Activated CD8-positive, alpha-beta T cell treated with anti-CD3 and anti-CD28 coated beads for 36 hours (primary cell): ENCODE data around the gene NAPA. TPM values are rescaled to one million over a fixed set of nuclear protein-coding genes. Genes with fewer than 3 reads are reported as not detected.

Source experiments
- ATAC-seq: fragments of 200-7000 bp; cut with Tn5 transposase; one replicate; pipeline ENCODE4 v1.10.0; 2021; ENCODE audit warnings: mild to moderate bottlenecking, moderate library complexity
- CTCF ChIA-PET: fragments of 350-600 bp; sonication (Branson Sonifier 250); formaldehyde crosslinking; loops from one replicate; lab custom pipeline; 2021; ENCODE audit warnings: antibody characterized with exemption; lab: Charles Lee
- POLR2A ChIA-PET: fragments of 350-600 bp; sonication (Branson Sonifier 250); formaldehyde crosslinking; loops from one replicate; lab custom pipeline; 2021; ENCODE audit warnings: antibody characterized with exemption; lab: Charles Lee
- DNase-seq: peaks from one replicate; pipeline ENCODE4 v3.0.0-alpha.2; 2020
- H3K27ac Mint-ChIP-seq: one replicate; pipeline ENCODE4 v1.8.0; 2021; ENCODE audit warnings: mild to moderate bottlenecking, mixed read lengths
- H3K27me3 Mint-ChIP-seq: one replicate; pipeline ENCODE4 v1.8.0; 2021; ENCODE audit warnings: mixed read lengths
- H3K36me3 Mint-ChIP-seq: one replicate; pipeline ENCODE4 v1.8.0; 2021; ENCODE audit warnings: low read depth, mixed read lengths
- H3K4me1 Mint-ChIP-seq: one replicate; pipeline ENCODE4 v1.8.0; 2021; ENCODE audit warnings: low read depth, mixed read lengths
- H3K4me3 Mint-ChIP-seq: one replicate; pipeline ENCODE4 v1.8.0; 2021; ENCODE audit warnings: mild to moderate bottlenecking, moderate library complexity, mixed read lengths
- H3K9me3 Mint-ChIP-seq: one replicate; pipeline ENCODE4 v1.8.0; 2021; ENCODE audit warnings: mixed read lengths
- intact Hi-C: fragments of 100-400 bp; cut with micrococcal nuclease; formaldehyde crosslinking; loops from one replicate; pipeline ENCODE4 v1.10.0; 2022
- total RNA-seq, 2 experiments: library from RNA; stranded (reverse); gene quantifications; one replicate each; pipeline ENCODE4 v1.2.3, GENCODE V29; 2021
- TF ChIP-seq, protein P1 (sequence below): fragments of 200-600 bp; IDR thresholded peaks from one replicate; pipeline ENCODE4 v1.8.0; 2022; ENCODE audit warnings: antibody characterized with exemption, mild to moderate bottlenecking

NAPA gene
- total RNA-seq, 2 experiments from 2014 or later = 43.9 to 47.2 TPM

DNA sequence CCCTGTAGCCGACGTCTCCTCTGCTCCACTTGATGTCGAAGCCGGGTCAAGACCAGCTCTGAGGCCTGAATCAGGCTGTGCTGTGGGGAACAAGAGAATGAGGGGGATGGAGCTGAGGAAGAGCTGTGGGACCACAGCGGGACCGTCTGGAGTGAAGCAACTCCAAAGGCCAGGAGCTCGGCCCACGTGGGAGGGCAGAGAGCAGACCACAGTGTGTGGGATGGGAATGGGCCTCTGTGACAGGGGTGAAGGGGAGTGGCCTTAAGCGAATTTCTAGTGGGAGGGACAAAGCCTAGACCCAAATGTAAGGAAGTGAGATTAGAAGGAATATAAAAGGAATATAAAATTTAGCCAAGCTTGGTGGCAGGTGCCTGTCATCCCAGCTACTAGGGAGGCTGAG is 39.4 kb downstream of the NAPA start:
- no peak overlapping the region for H3K27ac Mint-ChIP-seq
- H3K4me3 Mint-ChIP-seq = no peak overlapping the region
- H3K9me3 Mint-ChIP-seq = no peaks in the 10 kb centered on the region
- ChIA-PET CTCF (interaction anchor here (2.0 to 2.3 kb wide), 2 partner anchors 8 to 39 kb away, joined by 6 to 10 read pairs; partner anchors contain the start of gene KPTN), POLR2A (interaction anchor here (1.8 kb wide), 1 partner anchor 9 kb away, joined by 7 read pairs; the partner anchor contains the start of gene KPTN)
- ATAC-seq (no peak), DNase-seq (no peak)
- H3K36me3 Mint-ChIP-seq = peaks cover 1% of the 10 kb centered on the region
- TF ChIP-seq, protein P1, sequence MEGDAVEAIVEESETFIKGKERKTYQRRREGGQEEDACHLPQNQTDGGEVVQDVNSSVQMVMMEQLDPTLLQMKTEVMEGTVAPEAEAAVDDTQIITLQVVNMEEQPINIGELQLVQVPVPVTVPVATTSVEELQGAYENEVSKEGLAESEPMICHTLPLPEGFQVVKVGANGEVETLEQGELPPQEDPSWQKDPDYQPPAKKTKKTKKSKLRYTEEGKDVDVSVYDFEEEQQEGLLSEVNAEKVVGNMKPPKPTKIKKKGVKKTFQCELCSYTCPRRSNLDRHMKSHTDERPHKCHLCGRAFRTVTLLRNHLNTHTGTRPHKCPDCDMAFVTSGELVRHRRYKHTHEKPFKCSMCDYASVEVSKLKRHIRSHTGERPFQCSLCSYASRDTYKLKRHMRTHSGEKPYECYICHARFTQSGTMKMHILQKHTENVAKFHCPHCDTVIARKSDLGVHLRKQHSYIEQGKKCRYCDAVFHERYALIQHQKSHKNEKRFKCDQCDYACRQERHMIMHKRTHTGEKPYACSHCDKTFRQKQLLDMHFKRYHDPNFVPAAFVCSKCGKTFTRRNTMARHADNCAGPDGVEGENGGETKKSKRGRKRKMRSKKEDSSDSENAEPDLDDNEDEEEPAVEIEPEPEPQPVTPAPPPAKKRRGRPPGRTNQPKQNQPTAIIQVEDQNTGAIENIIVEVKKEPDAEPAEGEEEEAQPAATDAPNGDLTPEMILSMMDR = no peak
- peaks cover 10% of the 10 kb centered on the region for H3K4me1 Mint-ChIP-seq
- intact Hi-C loops = no loop called here
- H3K27me3 Mint-ChIP-seq = peaks cover 12% of the 10 kb centered on the region

DNA sequence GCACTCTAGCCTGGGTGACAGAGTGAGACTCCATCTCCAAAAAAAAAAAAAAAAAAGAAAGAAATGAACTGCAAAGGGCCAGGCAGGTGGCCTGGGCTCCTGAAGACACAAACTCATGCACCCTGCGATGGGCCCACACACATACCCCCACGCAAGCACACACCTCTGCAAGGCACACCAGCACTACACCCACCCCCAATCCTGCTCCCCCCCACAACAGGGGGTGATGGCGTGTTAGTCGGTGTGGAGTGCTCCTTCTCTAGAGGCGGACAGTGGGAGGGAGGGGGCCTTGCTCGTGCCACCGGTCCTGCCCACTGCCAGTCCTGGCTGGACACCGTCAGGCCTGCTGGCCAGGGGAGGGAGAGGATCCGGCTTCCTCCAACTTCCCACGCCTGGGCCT is 41.5 kb downstream of the NAPA start:
- H3K27ac Mint-ChIP-seq = no peak overlapping the region
- POLR2A ChIA-PET = interaction anchor here (1.0 to 1.6 kb wide), 2 partner anchors 43 to 44 kb away, joined by 3 read pairs; no protein-coding TSS in a partner anchor
- ATAC-seq = no peak
- DNase-seq = no peak
- no peak overlapping the region for H3K4me3 Mint-ChIP-seq
- peaks cover 11% of the 10 kb centered on the region for H3K4me1 Mint-ChIP-seq
- no peaks in the 10 kb centered on the region for H3K9me3 Mint-ChIP-seq
- H3K27me3 Mint-ChIP-seq = peaks cover 25% of the 10 kb centered on the region
- TF ChIP-seq, protein P1 = no peak
- intact Hi-C loops = no loop called here
- H3K36me3 Mint-ChIP-seq = peaks cover 1% of the 10 kb centered on the region
- CTCF ChIA-PET = no interaction called here

DNA sequence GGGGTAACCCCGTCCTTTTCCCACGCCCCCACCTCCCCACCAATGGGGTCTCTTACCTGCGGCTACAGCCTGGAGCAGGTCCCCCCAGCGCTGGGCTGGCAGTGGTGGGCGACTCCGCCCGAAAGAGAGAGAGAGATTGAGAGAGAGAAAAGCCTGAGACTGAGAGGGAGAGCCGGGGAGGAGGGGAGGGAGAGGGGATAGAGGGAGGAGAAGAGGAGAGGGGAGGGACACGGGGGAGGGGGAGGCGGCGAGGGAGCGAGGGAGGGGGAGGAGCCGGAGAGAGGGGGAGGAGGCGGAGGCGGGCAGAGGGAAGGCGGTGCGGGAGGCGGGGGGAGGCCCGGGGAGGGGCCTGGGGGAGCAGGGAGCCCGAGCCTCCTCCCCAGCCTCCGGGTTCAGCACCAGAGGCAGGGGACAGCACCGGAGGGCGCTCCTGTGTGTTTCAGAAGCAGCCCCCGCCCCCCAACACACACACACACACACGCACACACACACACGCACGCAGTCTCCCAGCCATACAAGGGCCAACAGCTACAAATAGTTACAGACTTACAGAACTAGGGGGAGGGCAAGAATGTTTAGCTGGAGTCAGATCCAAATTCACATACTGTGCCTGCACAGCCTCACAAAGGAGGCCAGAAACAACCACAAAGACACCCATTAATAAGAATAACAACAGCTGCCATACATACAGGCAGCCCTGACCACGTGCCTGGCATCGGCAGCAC is 43.0 kb downstream of the NAPA start, which contains the start of gene SLC8A2:
SLC8A2 (minus strand) TSS at position 161 of the 725 bp plus-strand sequence. CDS start 5,490 bp downstream, outside the sequence.
- ChIA-PET CTCF (interaction anchor here (0.6 to 0.9 kb wide), 2 partner anchors 12 to 342 kb away, joined by 3 to 4 read pairs; partner anchors contain the start of gene KPTN), POLR2A (interaction anchor here (1.2 to 1.6 kb wide), 2 partner anchors 13 to 46 kb away, joined by 3 read pairs; no protein-coding TSS in a partner anchor)
- peaks cover 11% of the 10 kb centered on the region for H3K4me1 Mint-ChIP-seq
- no peak within 1 kb of the TSS for H3K27ac Mint-ChIP-seq
- intact Hi-C loops = no loop called here
- peaks cover 1% of the 10 kb centered on the region for H3K36me3 Mint-ChIP-seq
- H3K9me3 Mint-ChIP-seq = no peaks in the 10 kb centered on the region
- H3K4me3 Mint-ChIP-seq = no peak within 1 kb of the TSS
- H3K27me3 Mint-ChIP-seq = peaks cover 33% of the 10 kb centered on the region
- DNase-seq = peak; percentile 76
- TF ChIP-seq, protein P1 = no peak
- ATAC-seq = peak; percentile 90

DNA sequence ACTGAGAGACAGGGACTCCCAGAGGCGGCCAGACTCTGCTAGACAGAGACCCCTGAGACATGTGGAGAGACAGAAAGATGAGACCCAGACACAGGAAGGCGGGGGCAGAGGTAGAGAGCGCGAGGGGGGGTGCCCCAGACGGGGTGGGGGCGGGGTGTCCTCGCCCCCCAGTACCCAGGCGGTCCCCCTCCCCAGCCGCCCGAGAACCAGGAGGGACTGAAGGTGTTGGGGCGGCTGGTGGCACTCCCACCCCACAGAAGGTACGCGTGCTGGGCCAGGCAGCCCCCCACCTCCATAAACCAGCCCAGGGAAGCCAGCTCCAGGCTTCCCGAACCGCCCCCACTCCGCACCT is 43.5 kb downstream of the NAPA start:
- Mint-ChIP-seq H3K27me3 (peaks cover 34% of the 10 kb centered on the region), H3K9me3 (no peaks in the 10 kb centered on the region), H3K4me3 (no peak overlapping the region), H3K36me3 (peaks cover 1% of the 10 kb centered on the region), H3K27ac (no peak overlapping the region), H3K4me1 (peaks cover 11% of the 10 kb centered on the region)
- TF ChIP-seq, protein P1 = no peak
- POLR2A ChIA-PET = interaction anchor here (1.2 kb wide), 1 partner anchor 14 kb away, joined by 3 read pairs; no protein-coding TSS in a partner anchor
- no peak for ATAC-seq
- intact Hi-C loops = no loop called here
- CTCF ChIA-PET = interaction anchor here (2.0 kb wide), 1 partner anchor 12 kb away, joined by 5 read pairs; the partner anchor contains the start of gene KPTN
- DNase-seq = no peak
